Measurements from ENCODE around the gene KTN1. TPM values are rescaled to one million over a fixed set of nuclear protein-coding genes. Genes with fewer than 3 reads are reported as not detected.

The KTN1 gene
- total RNA-seq, 2 experiments from 2014 or later = 59.9 to 68.4 TPM

DNA sequence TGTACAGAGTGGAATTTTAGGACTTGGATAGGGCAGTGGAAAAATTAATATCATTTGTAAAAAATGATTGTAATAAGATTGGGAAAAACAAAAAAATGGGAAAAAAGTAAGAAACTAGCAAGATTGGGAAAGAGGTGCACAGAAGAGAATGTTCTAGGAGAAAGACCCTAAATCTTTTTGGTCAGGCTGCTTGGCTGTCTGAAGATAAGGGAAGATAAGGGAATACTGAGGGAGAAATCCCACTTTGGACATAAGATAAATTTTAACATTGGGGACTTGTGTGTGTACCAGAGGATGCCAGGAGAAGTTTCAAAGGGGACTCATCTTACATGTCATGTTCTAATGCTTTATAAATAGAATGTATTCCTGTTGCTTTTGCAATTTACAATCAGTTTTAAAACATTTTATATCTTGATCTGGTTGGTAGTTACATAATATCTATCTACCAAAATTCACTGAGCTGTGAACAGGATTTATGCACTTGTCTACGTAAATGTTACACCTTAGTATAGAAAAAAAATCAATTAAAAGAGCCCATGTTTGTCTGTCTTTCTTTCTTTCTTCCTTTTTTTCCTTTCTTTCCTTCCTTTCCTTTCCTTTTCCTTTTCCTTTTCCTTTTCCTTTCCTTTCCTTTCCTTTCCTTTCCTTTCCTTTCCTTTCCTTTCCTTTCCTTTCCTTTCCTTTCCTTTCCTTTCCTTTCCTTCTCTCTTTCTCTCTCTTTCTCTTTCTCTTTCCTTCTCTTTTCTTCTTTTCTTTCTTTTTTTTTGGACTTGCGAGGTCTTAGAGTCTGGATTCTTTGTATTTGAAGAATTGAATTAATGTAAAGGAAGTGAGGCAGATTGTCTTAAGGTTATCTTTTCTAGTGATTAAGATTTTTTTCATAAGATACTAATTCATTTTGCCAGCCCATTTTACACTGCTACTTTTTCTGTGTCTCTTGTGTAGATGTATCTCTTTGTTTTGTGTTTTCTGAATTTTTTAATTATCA is 66.1 kb downstream of the KTN1 start:
- Histone ChIP-seq H3K4me3 (ENCODE audit: low read length) (no peak overlapping the region), H3K36me3 (ENCODE audit: insufficient read depth, low read length) (peaks cover 59% of the 10 kb centered on the region), H3K9me3 (ENCODE audit: control insufficient read depth in 1 of 2, insufficient read depth in 1 of 2, low read length in 2 of 2) (no peaks in the 10 kb centered on the region), H3K27ac (ENCODE audit: low read depth in 1 of 2, low read length in 2 of 2) (no peak overlapping the region), H3K27me3 (ENCODE audit: control insufficient read depth in 1 of 2, insufficient read depth in 2 of 2, low read length in 2 of 2) (no peaks in the 10 kb centered on the region), H3K4me1 (ENCODE audit: insufficient read depth, low read length) (no peaks in the 10 kb centered on the region)
- Mint-ChIP-seq H3K4me1 (ENCODE audit: low read depth) (peaks cover 5% of the 10 kb centered on the region), H3K27me3 (no peaks in the 10 kb centered on the region), H3K9me3 (no peaks in the 10 kb centered on the region), H3K27ac (peak overlapping the region; percentile 60), H3K36me3 (ENCODE audit: low read depth) (peaks cover 82% of the 10 kb centered on the region), H3K4me3 (no peak overlapping the region)
- CTCF ChIA-PET = no interaction called here
- DNase-seq (no peak), ATAC-seq (ENCODE audit: poor library complexity) (no peak)
- POLR2A ChIA-PET = no interaction called here
- intact Hi-C loops (cut with DNase I, micrococcal nuclease) = no loop called here
- TF ChIP-seq, protein P1, sequence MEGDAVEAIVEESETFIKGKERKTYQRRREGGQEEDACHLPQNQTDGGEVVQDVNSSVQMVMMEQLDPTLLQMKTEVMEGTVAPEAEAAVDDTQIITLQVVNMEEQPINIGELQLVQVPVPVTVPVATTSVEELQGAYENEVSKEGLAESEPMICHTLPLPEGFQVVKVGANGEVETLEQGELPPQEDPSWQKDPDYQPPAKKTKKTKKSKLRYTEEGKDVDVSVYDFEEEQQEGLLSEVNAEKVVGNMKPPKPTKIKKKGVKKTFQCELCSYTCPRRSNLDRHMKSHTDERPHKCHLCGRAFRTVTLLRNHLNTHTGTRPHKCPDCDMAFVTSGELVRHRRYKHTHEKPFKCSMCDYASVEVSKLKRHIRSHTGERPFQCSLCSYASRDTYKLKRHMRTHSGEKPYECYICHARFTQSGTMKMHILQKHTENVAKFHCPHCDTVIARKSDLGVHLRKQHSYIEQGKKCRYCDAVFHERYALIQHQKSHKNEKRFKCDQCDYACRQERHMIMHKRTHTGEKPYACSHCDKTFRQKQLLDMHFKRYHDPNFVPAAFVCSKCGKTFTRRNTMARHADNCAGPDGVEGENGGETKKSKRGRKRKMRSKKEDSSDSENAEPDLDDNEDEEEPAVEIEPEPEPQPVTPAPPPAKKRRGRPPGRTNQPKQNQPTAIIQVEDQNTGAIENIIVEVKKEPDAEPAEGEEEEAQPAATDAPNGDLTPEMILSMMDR (IDR thresholded peaks at IDR 0.05) = no peak

DNA sequence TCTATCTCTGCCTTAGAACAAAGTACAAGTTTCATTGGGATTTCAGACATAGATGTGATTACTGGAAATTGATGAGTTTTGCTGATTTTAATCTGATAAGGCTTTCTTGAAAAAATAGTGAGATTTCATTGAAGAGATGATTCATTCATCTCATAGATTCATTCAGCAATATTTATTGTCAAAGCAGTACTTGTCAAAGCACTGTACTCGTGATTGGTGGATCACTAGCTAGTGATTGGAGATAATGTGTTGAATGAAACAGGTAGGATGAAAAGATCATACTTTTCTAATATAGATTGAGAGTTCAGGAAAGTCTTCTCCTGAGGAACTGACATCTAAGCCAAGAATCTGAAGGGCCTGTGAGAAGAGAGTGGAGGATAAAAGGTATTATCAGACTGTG is 71.0 kb downstream of the KTN1 start:
- no peak for ATAC-seq (ENCODE audit: poor library complexity)

DNA sequence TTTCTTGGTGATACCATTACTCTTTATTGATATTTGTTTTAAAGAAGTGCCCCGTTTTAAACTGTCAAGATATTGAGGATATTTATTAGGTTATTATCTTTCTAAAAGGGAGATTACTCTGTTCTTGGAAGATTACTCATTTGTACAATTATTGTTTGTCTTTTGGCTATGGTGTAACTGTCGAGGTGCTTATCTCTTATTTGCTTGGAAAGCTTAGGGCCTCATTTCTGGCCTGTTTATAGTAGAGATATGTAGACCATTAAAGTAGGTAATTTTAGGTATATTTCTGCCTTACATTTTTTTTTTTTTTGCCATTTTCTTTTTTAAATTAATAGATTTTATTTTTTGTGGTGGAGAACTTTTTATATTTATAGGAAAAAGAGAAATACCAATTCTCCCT is 74.2 kb downstream of the KTN1 start:
- Histone ChIP-seq H3K27me3 (ENCODE audit: control insufficient read depth in 1 of 2, insufficient read depth in 2 of 2, low read length in 2 of 2) (no peaks in the 10 kb centered on the region), H3K36me3 (ENCODE audit: insufficient read depth, low read length) (peaks cover 86% of the 10 kb centered on the region), H3K9me3 (ENCODE audit: control insufficient read depth in 1 of 2, insufficient read depth in 1 of 2, low read length in 2 of 2) (no peaks in the 10 kb centered on the region), H3K27ac (ENCODE audit: low read depth in 1 of 2, low read length in 2 of 2) (no peak overlapping the region), H3K4me3 (ENCODE audit: low read length) (no peak overlapping the region), H3K4me1 (ENCODE audit: insufficient read depth, low read length) (no peaks in the 10 kb centered on the region)
- Mint-ChIP-seq H3K9me3 (no peaks in the 10 kb centered on the region), H3K36me3 (ENCODE audit: low read depth) (peaks cover 89% of the 10 kb centered on the region), H3K4me3 (no peak overlapping the region), H3K27ac (no peak overlapping the region), H3K27me3 (no peaks in the 10 kb centered on the region), H3K4me1 (ENCODE audit: low read depth) (no peaks in the 10 kb centered on the region)
- DNase-seq (no peak), ATAC-seq (ENCODE audit: poor library complexity) (no peak)
- CTCF ChIA-PET = no interaction called here
- intact Hi-C loops (cut with DNase I, micrococcal nuclease) = loop anchor here in 1 of 2 experiments (10.0 kb wide), 1 partner anchor 209 kb away; the partner anchor contains the start of gene TBPL2
- POLR2A ChIA-PET = no interaction called here
- TF ChIP-seq, protein P1 (IDR thresholded peaks at IDR 0.05) = no peak

More for the DNA sequence above, 71.0 kb downstream of the KTN1 start:
- H3K36me3 Mint-ChIP-seq (ENCODE audit: low read depth) = peaks cover 87% of the 10 kb centered on the region
- CTCF ChIA-PET = interaction anchor here (1.2 kb wide), 1 partner anchor 15 kb away, joined by 4 read pairs; no protein-coding TSS in a partner anchor
- no peaks in the 10 kb centered on the region for H3K4me1 Mint-ChIP-seq (ENCODE audit: low read depth)
- Histone ChIP-seq H3K27ac (ENCODE audit: low read depth in 1 of 2, low read length in 2 of 2) (no peak overlapping the region), H3K36me3 (ENCODE audit: insufficient read depth, low read length) (peaks cover 76% of the 10 kb centered on the region), H3K4me3 (ENCODE audit: low read length) (no peak overlapping the region), H3K27me3 (ENCODE audit: control insufficient read depth in 1 of 2, insufficient read depth in 2 of 2, low read length in 2 of 2) (no peaks in the 10 kb centered on the region), H3K4me1 (ENCODE audit: insufficient read depth, low read length) (no peaks in the 10 kb centered on the region), H3K9me3 (ENCODE audit: control insufficient read depth in 1 of 2, insufficient read depth in 1 of 2, low read length in 2 of 2) (no peaks in the 10 kb centered on the region)
- no peaks in the 10 kb centered on the region for H3K27me3 Mint-ChIP-seq
- H3K4me3 Mint-ChIP-seq = no peak overlapping the region
- intact Hi-C loops (cut with DNase I, micrococcal nuclease) = loop anchor here in 1 of 2 experiments (10.0 kb wide), 1 partner anchor 206 kb away; the partner anchor contains the start of gene TBPL2
- no peak overlapping the region for H3K27ac Mint-ChIP-seq
- DNase-seq = no peak
- TF ChIP-seq, protein P1 (IDR thresholded peaks at IDR 0.05) = no peak
- H3K9me3 Mint-ChIP-seq = no peaks in the 10 kb centered on the region
- POLR2A ChIA-PET = no interaction called here

All from CD4-positive, alpha-beta T cell (primary cell).